Stimulated activated memory B cell treated with anti-CD40 and anti-IgM and Interleukin-4, amounts not matched to agents 10 μg/mL and 1 μg/mL and 100 μg/mL, for 72 hours (primary cell): Measurements from ENCODE around the gene FAM13A.

ENCODE experiments used
- ATAC-seq: fragments of 150-1000 bp; cut with Tn5 transposase; 2 replicates; pipeline ENCODE4 v1.10.0; 2021
- H3K27ac Mint-ChIP-seq: one replicate; pipeline ENCODE4 v1.8.0; 2022; ENCODE audit warnings: mild to moderate bottlenecking, mixed read lengths
- H3K27me3 Mint-ChIP-seq: one replicate; pipeline ENCODE4 v1.8.0; 2022; ENCODE audit warnings: mixed read lengths
- H3K36me3 Mint-ChIP-seq: one replicate; pipeline ENCODE4 v1.8.0; 2022; ENCODE audit warnings: mixed read lengths
- H3K4me1 Mint-ChIP-seq: one replicate; pipeline ENCODE4 v1.8.0; 2022; ENCODE audit warnings: mixed read lengths
- H3K4me3 Mint-ChIP-seq: one replicate; pipeline ENCODE4 v1.8.0; 2022; ENCODE audit warnings: mild to moderate bottlenecking, moderate library complexity, mixed read lengths
- H3K9me3 Mint-ChIP-seq: one replicate; pipeline ENCODE4 v1.8.0; 2022; ENCODE audit warnings: mixed read lengths

FAM13A gene

DNA sequence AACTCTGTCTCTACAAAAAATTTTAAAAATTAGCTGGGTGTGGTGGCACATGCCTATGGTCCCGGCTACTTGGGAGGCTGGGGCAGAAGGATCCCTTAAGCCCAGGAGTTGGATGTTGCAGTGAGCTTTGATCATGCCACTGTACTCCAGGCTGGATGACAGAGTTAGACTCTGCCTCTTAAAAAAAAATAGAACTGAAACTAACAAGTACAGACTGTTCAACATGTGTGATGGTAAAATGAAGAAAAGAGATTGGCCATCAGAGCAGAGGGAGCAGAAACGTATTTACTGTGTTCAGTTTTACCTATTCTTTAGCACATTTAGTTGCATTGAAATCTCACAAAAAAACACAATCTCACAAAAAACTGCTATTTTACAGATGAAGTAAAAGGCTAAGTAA lies 281.5 kb downstream of the FAM13A start:
- Mint-ChIP-seq H3K4me1 (no peaks in the 10 kb centered on the region), H3K27ac (no peak overlapping the region), H3K27me3 (peaks cover 10% of the 10 kb centered on the region), H3K36me3 (no peaks in the 10 kb centered on the region), H3K9me3 (no peaks in the 10 kb centered on the region), H3K4me3 (no peak overlapping the region)
- ATAC-seq = no peak

DNA sequence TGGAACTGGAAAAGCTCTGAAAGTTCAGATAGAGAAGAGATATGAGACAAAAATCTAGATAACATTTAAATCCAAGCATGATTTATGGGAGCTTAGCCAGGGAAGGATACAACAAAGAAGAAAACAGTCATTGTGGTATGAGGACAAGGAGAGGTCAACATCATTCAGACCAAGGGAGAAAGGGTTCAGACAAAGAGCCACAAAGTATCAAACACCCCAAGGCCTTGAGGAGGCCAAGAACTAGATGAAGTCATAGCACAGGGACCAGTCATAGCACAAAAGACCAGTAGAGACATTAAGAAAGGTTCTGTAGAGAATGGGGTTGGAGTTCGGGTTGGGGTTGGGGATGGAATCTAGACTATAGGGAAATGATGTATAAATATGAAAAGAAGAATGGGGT lies 282.0 kb downstream of the FAM13A start:
- Mint-ChIP-seq H3K4me3 (no peak overlapping the region), H3K36me3 (no peaks in the 10 kb centered on the region), H3K27ac (no peak overlapping the region), H3K4me1 (no peaks in the 10 kb centered on the region), H3K9me3 (no peaks in the 10 kb centered on the region), H3K27me3 (peaks cover 10% of the 10 kb centered on the region)
- no peak for ATAC-seq

DNA sequence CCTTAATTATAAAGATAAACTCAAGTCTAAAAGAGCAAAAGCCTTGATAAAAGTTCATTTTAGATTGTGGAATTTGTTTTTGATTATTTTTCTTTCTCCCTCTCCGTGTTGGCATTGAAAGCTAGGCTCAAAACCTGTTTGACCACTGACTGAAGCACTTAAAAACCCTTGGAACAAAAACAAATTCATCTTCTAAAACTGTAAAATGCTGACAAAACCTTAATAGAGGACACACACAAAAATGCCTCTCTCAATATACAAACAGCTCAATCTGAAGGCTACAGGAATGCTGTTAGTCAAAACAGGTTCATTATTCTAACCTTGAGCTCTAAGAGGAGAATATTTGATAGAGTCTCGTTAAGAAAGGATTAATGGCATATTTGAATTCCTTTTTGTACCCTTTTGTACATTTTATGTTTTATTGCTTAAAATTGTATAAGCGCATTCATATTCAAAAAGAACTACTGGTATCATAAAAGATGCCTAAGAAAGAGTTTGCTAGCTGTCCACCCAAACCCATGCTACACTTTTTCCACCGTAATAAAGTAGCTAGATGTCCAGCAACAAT lies 285.0 kb downstream of the FAM13A start:
- H3K9me3 Mint-ChIP-seq = no peaks in the 10 kb centered on the region
- peaks cover 10% of the 10 kb centered on the region for H3K27me3 Mint-ChIP-seq
- H3K4me3 Mint-ChIP-seq = no peak overlapping the region
- H3K4me1 Mint-ChIP-seq = no peaks in the 10 kb centered on the region
- no peak overlapping the region for H3K27ac Mint-ChIP-seq
- no peaks in the 10 kb centered on the region for H3K36me3 Mint-ChIP-seq
- ATAC-seq = no peak

DNA sequence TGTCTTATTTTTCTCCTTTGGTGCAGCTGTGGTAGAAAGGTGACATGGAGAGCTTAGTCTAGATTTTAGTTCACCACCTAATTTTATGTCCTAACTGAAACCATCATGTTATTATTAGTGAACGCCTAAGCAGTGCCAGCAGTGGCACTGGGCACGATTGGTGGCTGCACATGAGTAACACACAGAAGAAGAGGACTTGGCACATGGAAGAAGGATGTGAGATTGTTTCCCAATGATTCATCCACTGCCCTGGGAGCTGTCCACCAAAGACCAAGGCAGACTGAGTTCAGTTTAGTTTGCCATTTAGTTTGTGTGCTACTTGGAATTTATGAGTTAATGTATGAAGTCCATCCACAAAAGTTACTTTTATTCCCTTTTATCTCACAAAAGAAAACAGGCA lies 291.3 kb downstream of the FAM13A start:
- no peak for ATAC-seq
- Mint-ChIP-seq H3K36me3 (no peaks in the 10 kb centered on the region), H3K27ac (no peak overlapping the region), H3K4me1 (no peaks in the 10 kb centered on the region), H3K9me3 (no peaks in the 10 kb centered on the region), H3K27me3 (peaks cover 13% of the 10 kb centered on the region), H3K4me3 (no peak overlapping the region)

DNA sequence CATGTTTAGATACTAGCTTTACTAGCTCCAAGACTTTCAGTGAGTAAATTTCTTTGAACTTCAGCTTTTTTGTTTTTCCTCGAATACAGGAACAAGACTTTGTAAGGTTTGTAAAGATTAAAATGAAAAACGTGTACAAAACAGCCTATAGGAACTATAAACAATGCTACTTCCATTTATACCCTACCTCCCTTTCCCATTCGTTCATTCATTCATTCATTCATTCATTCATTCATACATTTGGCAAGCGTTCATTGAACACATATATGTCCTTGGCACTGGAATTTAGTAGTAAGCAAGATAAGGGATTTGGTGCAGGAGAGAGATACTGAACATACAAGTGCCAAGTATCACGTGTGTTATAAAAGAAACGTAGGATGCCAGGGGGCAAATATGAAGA lies 293.9 kb downstream of the FAM13A start:
- no peak overlapping the region for H3K27ac Mint-ChIP-seq
- H3K27me3 Mint-ChIP-seq = peaks cover 21% of the 10 kb centered on the region
- ATAC-seq = no peak
- H3K9me3 Mint-ChIP-seq = no peaks in the 10 kb centered on the region
- H3K4me1 Mint-ChIP-seq = no peaks in the 10 kb centered on the region
- H3K4me3 Mint-ChIP-seq = no peak overlapping the region
- no peaks in the 10 kb centered on the region for H3K36me3 Mint-ChIP-seq

DNA sequence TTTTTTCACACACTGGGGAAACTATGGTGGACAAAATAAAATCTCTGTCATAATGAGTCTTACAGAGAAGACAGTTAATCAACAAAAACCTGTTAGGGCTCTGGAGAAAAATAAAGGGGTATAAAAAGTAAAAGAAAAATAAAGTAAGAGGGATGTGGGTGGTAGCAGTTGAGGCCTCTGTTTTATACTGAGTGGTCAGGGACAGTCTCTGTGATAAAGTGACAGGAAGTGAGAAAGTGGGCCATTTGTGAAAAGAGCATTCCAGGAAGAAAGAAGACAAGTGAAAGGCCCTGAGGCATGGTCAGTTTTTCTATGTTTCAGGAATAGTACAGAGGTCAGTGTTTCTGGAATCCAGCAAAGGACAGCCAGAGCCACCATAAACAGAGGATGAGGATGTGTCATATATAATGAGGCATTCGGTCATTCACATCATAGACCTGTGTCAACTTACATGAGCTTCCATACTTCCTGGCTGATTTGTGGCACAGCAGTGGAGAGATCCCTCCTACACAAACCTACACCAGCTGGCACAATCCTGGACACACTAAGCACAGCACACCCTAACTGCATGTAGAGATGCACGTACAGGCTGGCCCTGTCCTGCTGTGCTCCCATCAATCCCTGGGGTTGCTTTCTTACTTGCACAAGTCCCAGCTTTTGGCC lies 295.0 kb downstream of the FAM13A start:
- H3K27ac Mint-ChIP-seq = no peak overlapping the region
- peak; percentile 61 for ATAC-seq

DNA sequence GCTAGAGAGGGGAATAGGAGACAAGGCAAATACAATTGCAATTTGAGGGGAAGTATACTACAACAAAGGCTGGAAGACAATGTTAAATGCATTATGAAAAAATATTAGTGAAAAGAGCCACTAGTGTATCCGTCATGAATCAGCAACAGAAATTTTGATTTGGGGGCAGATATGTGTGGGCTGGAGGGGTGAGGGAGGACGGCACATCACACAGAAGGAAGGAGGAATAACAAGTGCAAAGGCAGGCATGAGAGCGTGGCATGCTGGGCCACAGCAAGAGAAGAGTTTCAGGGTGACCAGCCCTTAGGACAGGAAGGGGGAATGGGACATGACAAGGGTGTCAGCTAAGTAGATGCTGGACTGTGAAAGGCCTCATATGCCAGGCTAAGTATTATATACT lies 295.6 kb downstream of the FAM13A start:
- Mint-ChIP-seq H3K36me3 (no peaks in the 10 kb centered on the region), H3K27me3 (peaks cover 21% of the 10 kb centered on the region), H3K27ac (no peak overlapping the region), H3K9me3 (no peaks in the 10 kb centered on the region), H3K4me3 (no peak overlapping the region), H3K4me1 (no peaks in the 10 kb centered on the region)
- ATAC-seq = no peak

More for the DNA sequence above, 295.0 kb downstream of the FAM13A start:
- Mint-ChIP-seq H3K9me3 (no peaks in the 10 kb centered on the region), H3K36me3 (no peaks in the 10 kb centered on the region), H3K4me1 (no peaks in the 10 kb centered on the region), H3K4me3 (no peak overlapping the region), H3K27me3 (peaks cover 26% of the 10 kb centered on the region)

DNA sequence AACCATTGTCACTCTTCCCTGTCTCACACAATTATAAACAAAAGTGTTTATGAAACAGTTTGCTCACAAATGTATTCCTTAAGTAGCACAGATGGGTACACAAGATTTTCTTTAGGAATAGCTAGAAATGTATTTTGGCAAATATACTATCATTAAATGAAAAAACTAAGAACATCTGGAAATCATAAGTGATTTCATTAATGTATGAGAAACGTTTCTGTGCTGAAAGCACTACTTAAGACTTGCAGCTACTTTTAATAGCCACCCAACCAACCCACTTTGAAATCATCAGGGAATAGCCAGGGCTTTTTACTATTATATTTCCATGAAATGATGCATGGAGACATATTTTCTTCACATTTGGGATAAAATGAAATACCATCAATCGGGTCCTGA lies 297.1 kb downstream of the FAM13A start:
- H3K9me3 Mint-ChIP-seq = no peaks in the 10 kb centered on the region
- no peaks in the 10 kb centered on the region for H3K4me1 Mint-ChIP-seq
- no peaks in the 10 kb centered on the region for H3K36me3 Mint-ChIP-seq
- no peak overlapping the region for H3K27ac Mint-ChIP-seq
- ATAC-seq = no peak
- H3K4me3 Mint-ChIP-seq = no peak overlapping the region
- peaks cover 13% of the 10 kb centered on the region for H3K27me3 Mint-ChIP-seq

DNA sequence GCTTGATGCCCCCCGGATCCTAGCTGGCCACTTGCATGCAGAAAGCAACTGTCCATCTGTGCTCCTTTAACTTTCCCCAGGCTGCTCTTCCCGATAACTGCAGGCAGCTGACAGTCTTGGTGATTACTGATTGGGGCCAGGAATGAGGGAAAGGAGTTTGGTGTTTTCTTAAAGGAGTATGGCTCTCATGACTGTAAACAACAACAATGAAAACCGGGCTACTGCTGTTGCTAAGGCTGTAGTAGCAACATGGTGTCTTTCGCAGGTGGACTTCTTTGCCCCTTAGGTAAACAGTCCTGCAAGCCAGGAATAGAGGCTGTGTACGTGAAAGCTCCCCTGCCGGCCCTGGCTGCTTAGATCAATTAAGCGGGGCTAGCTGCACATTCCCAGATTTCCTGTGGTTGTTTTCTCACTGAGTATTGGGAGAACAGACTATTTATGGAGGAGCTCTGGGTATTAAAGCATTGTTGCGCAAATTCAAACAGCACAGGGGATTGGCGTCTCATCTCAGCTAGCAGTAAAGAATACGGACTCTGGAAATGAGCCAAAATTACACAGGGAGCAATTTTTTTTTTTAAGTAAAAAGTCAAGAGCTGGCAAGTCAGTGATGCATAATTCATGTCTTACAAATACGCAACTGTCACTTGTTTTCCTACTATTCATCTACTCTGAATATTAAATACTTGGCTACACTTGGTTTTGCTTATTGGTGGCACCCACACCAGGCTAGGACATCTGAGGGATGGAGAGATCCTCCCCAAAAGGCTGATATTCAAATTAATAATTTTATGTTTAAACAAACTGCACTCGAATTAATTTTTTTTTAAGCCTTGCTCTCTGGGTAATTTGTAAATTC lies 297.7 kb downstream of the FAM13A start:
- H3K27ac Mint-ChIP-seq = no peak overlapping the region
- ATAC-seq = no peak
- H3K36me3 Mint-ChIP-seq = no peaks in the 10 kb centered on the region
- no peaks in the 10 kb centered on the region for H3K9me3 Mint-ChIP-seq
- no peaks in the 10 kb centered on the region for H3K4me1 Mint-ChIP-seq
- H3K27me3 Mint-ChIP-seq = peaks cover 13% of the 10 kb centered on the region
- no peak overlapping the region for H3K4me3 Mint-ChIP-seq

DNA sequence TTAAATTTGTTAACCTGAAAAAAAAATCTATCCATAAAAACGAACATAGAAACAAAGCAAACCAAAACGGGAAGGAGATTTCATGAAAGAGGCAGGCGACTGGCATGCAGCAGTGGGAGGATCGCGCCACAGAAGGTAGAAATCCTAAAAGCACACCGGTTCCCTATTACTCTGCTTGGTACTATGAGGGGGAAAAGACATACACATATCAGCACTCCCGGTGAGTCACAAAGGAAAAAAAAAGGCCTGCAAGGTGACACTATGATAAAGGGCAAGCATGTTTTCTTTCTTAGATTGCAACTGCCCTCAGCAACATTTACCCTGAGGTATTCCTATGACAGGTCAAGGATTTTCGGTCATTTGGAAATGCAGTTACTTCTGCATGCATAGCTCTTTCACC lies 298.7 kb downstream of the FAM13A start:
- Mint-ChIP-seq H3K36me3 (no peaks in the 10 kb centered on the region), H3K27me3 (peaks cover 13% of the 10 kb centered on the region), H3K27ac (no peak overlapping the region), H3K4me3 (no peak overlapping the region), H3K9me3 (no peaks in the 10 kb centered on the region), H3K4me1 (no peaks in the 10 kb centered on the region)
- no peak for ATAC-seq

DNA sequence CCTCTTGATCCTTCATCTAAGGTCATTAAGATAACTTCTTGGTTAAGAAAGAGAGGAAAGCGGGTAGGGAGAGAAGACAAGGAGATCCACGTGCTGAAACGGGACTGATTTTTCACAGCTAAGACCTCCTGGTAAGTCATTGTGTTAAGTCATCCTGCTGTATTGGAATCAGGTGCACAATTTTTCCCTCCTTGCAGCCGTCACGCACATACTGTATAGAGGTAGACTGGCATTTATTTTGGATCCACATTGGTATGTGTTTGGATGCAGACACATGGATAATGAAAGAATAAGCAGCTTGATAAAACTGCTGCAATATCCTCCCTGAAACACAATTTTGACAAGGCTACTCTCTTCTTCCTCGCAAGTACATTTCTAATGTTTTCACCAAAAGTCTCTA lies 299.2 kb downstream of the FAM13A start:
- Mint-ChIP-seq H3K9me3 (no peaks in the 10 kb centered on the region), H3K27ac (no peak overlapping the region), H3K36me3 (no peaks in the 10 kb centered on the region), H3K4me1 (no peaks in the 10 kb centered on the region), H3K27me3 (peaks cover 13% of the 10 kb centered on the region), H3K4me3 (no peak overlapping the region)
- ATAC-seq = no peak

DNA sequence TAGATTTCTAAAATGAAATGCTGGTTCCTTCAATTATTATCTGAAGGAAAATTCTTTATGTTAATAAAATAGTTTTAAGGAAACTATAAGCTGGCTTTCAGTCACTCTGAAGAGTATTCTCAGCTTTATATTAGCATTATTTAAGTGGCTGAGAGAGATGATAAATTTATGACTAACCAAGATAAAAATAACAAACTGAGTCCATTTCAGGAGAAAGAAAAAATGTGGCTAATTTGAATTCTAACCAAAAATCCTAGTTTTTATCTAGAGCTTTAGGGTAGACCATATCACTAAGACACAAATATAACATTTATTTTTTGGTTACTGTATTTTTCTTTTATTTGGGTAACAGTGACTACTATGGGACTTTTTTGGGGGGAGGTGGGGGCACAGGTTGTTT lies 299.9 kb downstream of the FAM13A start:
- H3K27me3 Mint-ChIP-seq = peaks cover 13% of the 10 kb centered on the region
- no peaks in the 10 kb centered on the region for H3K36me3 Mint-ChIP-seq
- H3K27ac Mint-ChIP-seq = no peak overlapping the region
- H3K4me3 Mint-ChIP-seq = no peak overlapping the region
- no peaks in the 10 kb centered on the region for H3K9me3 Mint-ChIP-seq
- no peak for ATAC-seq
- H3K4me1 Mint-ChIP-seq = no peaks in the 10 kb centered on the region

DNA sequence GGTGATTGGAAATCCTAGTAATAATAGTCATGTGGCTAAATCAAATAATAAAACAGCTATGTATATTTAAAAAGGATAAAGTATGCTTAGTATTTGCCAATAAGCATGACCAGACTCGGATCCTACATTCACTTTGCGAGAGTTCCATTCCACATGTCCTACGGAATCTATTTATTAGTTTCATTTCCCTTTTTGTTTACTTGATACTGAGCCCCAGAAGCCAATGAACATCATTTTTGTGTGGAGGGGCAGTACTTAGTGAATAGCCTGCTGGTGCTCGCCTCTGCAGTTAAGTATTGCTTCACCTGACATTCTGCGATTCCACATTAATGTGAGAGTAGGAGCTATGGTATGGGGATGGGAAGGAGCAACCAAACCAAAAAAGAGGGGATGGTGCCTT lies 300.8 kb downstream of the FAM13A start:
- Mint-ChIP-seq H3K27me3 (peaks cover 13% of the 10 kb centered on the region), H3K4me3 (no peak overlapping the region), H3K36me3 (no peaks in the 10 kb centered on the region), H3K27ac (no peak overlapping the region), H3K9me3 (no peaks in the 10 kb centered on the region), H3K4me1 (no peaks in the 10 kb centered on the region)
- ATAC-seq = no peak

DNA sequence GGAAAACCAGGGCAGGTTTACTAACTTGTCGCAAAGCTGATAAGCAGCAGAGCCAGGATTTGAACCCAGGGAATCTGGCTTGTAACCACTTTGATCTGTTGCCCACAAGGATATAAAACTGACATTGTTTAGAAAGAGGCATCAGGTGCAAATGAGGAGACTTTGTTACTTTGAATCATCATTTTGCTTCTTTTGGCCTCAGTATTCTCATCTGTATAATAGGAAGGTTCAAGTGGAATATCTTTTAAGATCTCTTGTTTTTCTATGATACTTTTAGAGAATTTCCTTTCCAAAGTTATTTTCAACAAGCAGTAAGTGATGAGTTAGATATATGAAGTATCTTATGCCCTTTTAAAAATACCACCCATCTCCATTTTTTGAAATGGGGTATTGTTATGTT lies 301.5 kb downstream of the FAM13A start:
- Mint-ChIP-seq H3K36me3 (no peaks in the 10 kb centered on the region), H3K4me3 (no peak overlapping the region), H3K4me1 (no peaks in the 10 kb centered on the region), H3K27ac (no peak overlapping the region), H3K9me3 (no peaks in the 10 kb centered on the region), H3K27me3 (peaks cover 13% of the 10 kb centered on the region)
- ATAC-seq = no peak

DNA sequence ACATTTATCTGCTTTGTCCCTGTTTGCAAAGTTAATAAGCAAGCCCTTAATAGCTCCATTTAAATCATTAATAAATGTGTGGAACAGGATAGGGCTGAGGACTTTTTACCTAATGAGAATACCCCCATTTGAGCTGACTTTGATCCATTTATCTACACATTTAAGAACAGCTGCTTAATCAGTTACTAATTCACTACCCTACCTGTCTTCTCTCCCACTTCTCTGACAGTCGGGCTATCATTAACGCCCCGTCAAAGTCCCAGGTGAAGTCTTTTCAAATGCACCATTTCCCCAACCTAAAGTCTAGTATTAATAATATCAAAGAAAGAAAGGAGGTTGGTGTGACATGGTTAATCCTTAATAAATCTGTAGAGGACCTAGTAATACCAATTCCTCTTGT lies 302.2 kb downstream of the FAM13A start:
- Mint-ChIP-seq H3K27me3 (peaks cover 13% of the 10 kb centered on the region), H3K36me3 (no peaks in the 10 kb centered on the region), H3K27ac (no peak overlapping the region), H3K4me1 (no peaks in the 10 kb centered on the region), H3K4me3 (no peak overlapping the region), H3K9me3 (no peaks in the 10 kb centered on the region)
- ATAC-seq = no peak
